Psoas muscle (tissue), 8 donors: ENCODE measurements around the gene BFSP2. TPM values are rescaled to one million over a fixed set of nuclear protein-coding genes. Genes with fewer than 3 reads are reported as not detected.

Experiments used
- ATAC-seq, 4 donors: fragments of 200-7000 bp; cut with Tn5 transposase; one replicate each; pipeline ENCODE4 v1.9.1; 2020; ENCODE audit warnings: moderate library complexity in 3 of 4, mild to moderate bottlenecking in 2 of 4
- DNase-seq, 2 donors: peaks; one replicate each; pipeline ENCODE4 v3.0.0-alpha.2; 2020
- H3K27ac ChIP-seq: fragments of 200-600 bp; one replicate; pipeline ENCODE4 v1.8.0; 2022
- H3K27me3 ChIP-seq, 3 donors: fragments of 200-600 bp in 1 of 3; one replicate each; pipeline versions ENCODE4 v1.6.1 to v1.8.0; 2013 to 2022; ENCODE audit warnings: low read length in 2 of 3, mild to moderate bottlenecking in 2 of 3, moderate library complexity in 1 of 3; ENCODE audit not compliant: insufficient read depth in 3 of 3
- H3K36me3 ChIP-seq, 2 donors: fragments of 200-600 bp in 1 of 2; one replicate each; pipeline versions ENCODE4 v1.6.1 to v1.8.0; 2013 to 2022; ENCODE audit warnings: low read depth in 1 of 2, mild to moderate bottlenecking in 1 of 2, moderate library complexity in 1 of 2; ENCODE audit not compliant: insufficient read depth in 1 of 2
- H3K4me1 ChIP-seq: fragments of 200-600 bp; one replicate; pipeline ENCODE4 v1.8.0; 2022
- H3K4me3 ChIP-seq: fragments of 200-600 bp; one replicate; pipeline ENCODE4 v1.8.0; 2022; ENCODE audit warnings: mild to moderate bottlenecking
- H3K9me3 ChIP-seq: fragments of 200-600 bp; one replicate; pipeline ENCODE4 v1.8.0; 2022
- WGBS, 3 donors: extraction: QIAGEN DNeasy Blood & Tissue Kit; methylation state at CpG; one replicate each; pipeline versions ENCODE4 v1.1.6 to v1.1.7; 2013; 5-methylcytosine and 5-hydroxymethylcytosine counted together
- intact Hi-C, 2 donors: fragments of 100-400 bp; cut with DNase I; formaldehyde crosslinking; loops; one replicate each; pipeline versions ENCODE4 v1.11.0 to v1.14.2; 2022
- polyA plus RNA-seq, 3 donors: library from polyadenylated mRNA; stranded (reverse); fragments of 200-250 nt; gene quantifications; one replicate each; pipeline ENCODE4 v1.2.3, GENCODE V29; 2013
- total RNA-seq, 4 donors: library from RNA; stranded (reverse); fragmentation: NEBNext Ultra II Directional in 2 of 4; extraction: Animal tissue kit (Norgen Biotek cat#: 25700) in 2 of 4; gene quantifications; one replicate each; pipeline versions ENCODE4 v1.2.1 to v1.2.4, GENCODE V29; 2021 to 2023
- TF ChIP-seq, protein P1 (sequence below): fragments of 200-600 bp; IDR thresholded peaks from one replicate; pipeline ENCODE4 v1.8.0; 2022; ENCODE audit warnings: antibody characterized with exemption
- donor health status: healthy with polysubstance abuse.
- donor health status: DM: no; HTN: no; CAD: no; lungs with moderate emphysema.
- donor health status: Bipolar disorder and iron deficiency.
- donor health status: healthy.
- donor health status: DM: yes; HTN: yes; CAD: no.
- donor health status: DM: no; HTN: no; CAD: no.
- donor health status: DM: no; HTN: no; CAD: no.
- donor health status: DM: yes; HTN: yes; CAD: no.

BFSP2 gene
- total and polyA plus RNA-seq, 7 donors, result not detected

DNA sequence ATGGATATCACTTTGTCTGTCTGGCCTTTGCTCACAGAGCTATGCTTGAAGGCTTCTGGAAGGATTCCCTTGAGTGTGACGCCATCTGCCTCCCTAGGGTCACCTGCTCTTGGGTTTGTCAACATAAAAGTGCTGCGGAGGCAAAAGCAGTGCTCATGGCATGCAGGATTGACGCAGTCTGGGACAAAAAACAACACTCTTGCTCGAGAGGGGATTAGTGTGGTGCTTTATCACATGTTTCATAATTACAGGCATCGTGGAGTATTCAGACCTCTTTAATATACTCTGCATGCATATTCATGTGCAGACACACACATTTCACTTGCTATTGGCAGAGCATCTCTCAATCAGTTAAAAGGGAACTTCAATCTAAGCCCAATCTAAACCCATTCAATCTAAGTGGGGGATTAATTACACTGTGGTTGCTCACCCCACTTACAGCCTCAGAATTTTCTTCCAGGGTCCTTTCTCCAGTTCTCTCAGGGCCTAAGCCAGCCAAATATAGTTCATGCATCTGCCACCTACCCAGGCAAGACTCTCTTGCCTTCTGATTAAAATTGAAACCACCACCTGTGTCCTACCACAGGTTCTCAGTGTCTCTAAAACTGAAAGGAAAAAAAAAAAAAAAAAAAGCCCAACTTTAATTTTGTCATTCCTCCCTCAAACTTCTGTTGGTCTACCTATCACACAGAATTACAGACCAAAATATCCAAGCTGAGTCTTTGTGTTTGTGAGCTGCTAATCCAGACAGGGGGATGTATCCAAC lies 75.6 kb downstream of the BFSP2 start:
- no peak overlapping the region for H3K27ac ChIP-seq
- H3K36me3 ChIP-seq, result no peaks in the 10 kb centered on the region
- TF ChIP-seq, protein P1, sequence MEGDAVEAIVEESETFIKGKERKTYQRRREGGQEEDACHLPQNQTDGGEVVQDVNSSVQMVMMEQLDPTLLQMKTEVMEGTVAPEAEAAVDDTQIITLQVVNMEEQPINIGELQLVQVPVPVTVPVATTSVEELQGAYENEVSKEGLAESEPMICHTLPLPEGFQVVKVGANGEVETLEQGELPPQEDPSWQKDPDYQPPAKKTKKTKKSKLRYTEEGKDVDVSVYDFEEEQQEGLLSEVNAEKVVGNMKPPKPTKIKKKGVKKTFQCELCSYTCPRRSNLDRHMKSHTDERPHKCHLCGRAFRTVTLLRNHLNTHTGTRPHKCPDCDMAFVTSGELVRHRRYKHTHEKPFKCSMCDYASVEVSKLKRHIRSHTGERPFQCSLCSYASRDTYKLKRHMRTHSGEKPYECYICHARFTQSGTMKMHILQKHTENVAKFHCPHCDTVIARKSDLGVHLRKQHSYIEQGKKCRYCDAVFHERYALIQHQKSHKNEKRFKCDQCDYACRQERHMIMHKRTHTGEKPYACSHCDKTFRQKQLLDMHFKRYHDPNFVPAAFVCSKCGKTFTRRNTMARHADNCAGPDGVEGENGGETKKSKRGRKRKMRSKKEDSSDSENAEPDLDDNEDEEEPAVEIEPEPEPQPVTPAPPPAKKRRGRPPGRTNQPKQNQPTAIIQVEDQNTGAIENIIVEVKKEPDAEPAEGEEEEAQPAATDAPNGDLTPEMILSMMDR, result no peak
- 83 to 92% (median 91%) methylated on average over 5 of the region's 5 CpGs for WGBS, 3 donors
- no peak overlapping the region for H3K4me3 ChIP-seq
- no peak for DNase-seq
- no peaks in the 10 kb centered on the region for H3K27me3 ChIP-seq
- no peaks in the 10 kb centered on the region for H3K9me3 ChIP-seq
- intact Hi-C loops, result no loop called here
- ATAC-seq, result no peak
- peaks cover 4% of the 10 kb centered on the region for H3K4me1 ChIP-seq

DNA sequence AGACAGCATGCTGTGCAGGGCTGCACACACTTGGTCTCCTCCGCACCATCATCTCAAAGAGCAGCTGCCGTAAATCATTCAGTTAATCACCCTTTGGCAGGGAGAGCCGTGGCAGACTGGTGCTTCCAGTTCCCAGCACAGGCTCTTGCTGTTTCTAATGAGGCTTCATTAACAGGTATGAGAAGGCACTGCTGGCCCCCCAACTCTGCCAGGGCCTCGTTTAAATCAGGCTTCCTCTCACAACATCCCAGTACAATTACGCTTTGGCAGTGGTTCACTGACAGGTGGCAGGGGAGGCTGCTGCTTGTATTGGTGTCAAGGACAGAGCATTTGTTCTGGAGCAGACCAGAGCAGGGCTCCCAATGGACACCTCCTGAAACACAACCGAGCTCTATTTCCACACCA lies 77.1 kb downstream of the BFSP2 start:
- DNase-seq (no peak), ATAC-seq (peak; percentile 38 to 63 (median 60))
- Histone ChIP-seq H3K36me3 (no peaks in the 10 kb centered on the region), H3K27me3 (no peaks in the 10 kb centered on the region), H3K9me3 (no peaks in the 10 kb centered on the region), H3K4me1 (peaks cover 4% of the 10 kb centered on the region), H3K4me3 (no peak overlapping the region), H3K27ac (peak overlapping the region; percentile 30)
- TF ChIP-seq, protein P1, result no peak
- 24 to 42% (median 31%) methylated on average over 6 of the region's 6 CpGs for WGBS, 3 donors
- intact Hi-C loops, result no loop called here

DNA sequence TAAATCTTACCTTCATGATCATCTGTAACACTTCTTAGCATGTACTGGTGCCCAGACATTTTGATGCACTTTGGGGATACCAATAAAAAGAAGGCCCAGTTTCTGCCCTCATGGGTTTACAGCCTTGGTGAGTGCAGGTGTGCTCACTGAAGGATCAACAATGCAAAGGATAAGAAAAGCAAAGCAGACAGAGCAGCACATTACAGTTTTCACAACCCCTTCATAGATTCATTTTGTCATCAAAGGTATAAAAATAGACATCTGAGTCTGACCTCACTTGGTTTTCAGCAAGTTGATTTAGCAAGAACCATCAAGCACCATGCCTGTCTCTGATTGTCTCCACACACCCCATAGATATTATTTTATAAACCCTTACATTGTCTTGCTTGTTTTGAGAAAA lies 77.6 kb downstream of the BFSP2 start:
- no peaks in the 10 kb centered on the region for H3K36me3 ChIP-seq
- TF ChIP-seq, protein P1, result no peak
- H3K27ac ChIP-seq, result peak overlapping the region; percentile 30
- intact Hi-C loops, result no loop called here
- DNase-seq (no peak), ATAC-seq (peak in 3 of 4 donors; percentile 42 to 56 (median 48))
- H3K9me3 ChIP-seq, result no peaks in the 10 kb centered on the region
- H3K4me3 ChIP-seq, result no peak overlapping the region
- no peaks in the 10 kb centered on the region for H3K27me3 ChIP-seq
- peaks cover 4% of the 10 kb centered on the region for H3K4me1 ChIP-seq

DNA sequence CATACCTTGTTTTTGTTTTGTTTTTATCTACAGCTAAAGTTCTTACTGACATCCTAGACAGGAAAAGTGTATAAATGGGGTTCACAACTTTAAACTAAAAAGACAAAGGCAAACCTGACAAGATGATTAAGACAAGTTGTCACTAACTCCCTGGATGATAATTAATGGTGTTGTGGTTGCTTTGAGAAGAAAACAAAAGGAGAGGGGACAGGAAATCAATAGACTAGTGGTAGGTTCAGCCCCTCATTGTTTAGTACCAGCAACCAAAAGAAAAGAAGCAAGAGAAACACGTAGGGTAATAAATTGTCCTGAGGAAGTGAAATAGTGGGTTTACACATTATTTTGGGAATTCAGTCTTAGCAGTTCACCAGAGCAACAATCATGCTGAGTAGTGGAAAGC lies 78.8 kb downstream of the BFSP2 start:
- Histone ChIP-seq H3K36me3 (no peaks in the 10 kb centered on the region), H3K27me3 (no peaks in the 10 kb centered on the region), H3K4me3 (no peak overlapping the region), H3K9me3 (no peaks in the 10 kb centered on the region), H3K27ac (no peak overlapping the region), H3K4me1 (peaks cover 4% of the 10 kb centered on the region)
- DNase-seq (no peak), ATAC-seq (no peak)
- WGBS, 3 donors, result 66 to 74% (median 73%) methylated on average over 1 of the region's 1 CpG
- TF ChIP-seq, protein P1, result no peak
- intact Hi-C loops, result no loop called here

DNA sequence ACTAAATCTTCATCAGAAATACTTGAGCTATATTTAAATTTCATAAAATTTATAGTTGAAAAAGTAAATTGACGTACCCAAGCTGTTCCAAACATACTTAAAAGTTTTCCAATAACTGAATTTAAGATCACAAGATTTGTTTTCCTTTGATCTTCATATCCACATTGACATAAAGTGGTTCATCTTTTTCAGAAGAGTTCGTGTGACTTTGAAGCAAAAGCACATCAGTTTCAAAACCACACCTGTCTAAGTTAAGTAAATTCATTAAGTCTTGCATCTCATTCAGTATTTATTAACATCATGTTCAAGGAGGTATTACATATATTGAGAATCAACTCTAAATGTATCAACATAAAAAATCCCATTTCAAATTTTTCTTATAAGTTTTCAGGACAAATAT lies 79.5 kb downstream of the BFSP2 start:
- DNase-seq (no peak), ATAC-seq (no peak)
- intact Hi-C loops, result no loop called here
- Histone ChIP-seq H3K4me3 (no peak overlapping the region), H3K36me3 (no peaks in the 10 kb centered on the region), H3K27ac (no peak overlapping the region), H3K9me3 (peaks cover 3% of the 10 kb centered on the region), H3K27me3 (no peaks in the 10 kb centered on the region), H3K4me1 (peaks cover 4% of the 10 kb centered on the region)
- WGBS, 3 donors, result 86 to 93% (median 92%) methylated on average over 2 of the region's 2 CpGs
- TF ChIP-seq, protein P1, result no peak
